Right renal cortex interstitium (tissue), 3 donors: Measurements from ENCODE around the gene ZNF587B. TPM values are rescaled to one million over a fixed set of nuclear protein-coding genes. Genes with fewer than 3 reads are reported as not detected.
"Not testable (repeated sequence)": the region's sequence is repeated elsewhere in the genome, so short reads cannot be mapped to it uniquely, and the experiment has no call there.

Experiments used
- DNase-seq, 3 donors: peaks; one replicate each; pipeline ENCODE4 v3.0.0-alpha.2; 2013; ENCODE audit warnings: low read depth in 3 of 3, low spot score in 2 of 3
- polyA plus RNA-seq, 3 donors: library from polyadenylated mRNA; unstranded; fragments of 120-200 nt; gene quantifications; one replicate each; pipeline ENCODE4 v1.2.1, GENCODE V29; 2013; ENCODE audit not compliant: insufficient read length in 3 of 3

Gene ZNF587B
- polyA plus RNA-seq, 3 donors: 14.0 to 15.1 (median 14.0) TPM

DNA sequence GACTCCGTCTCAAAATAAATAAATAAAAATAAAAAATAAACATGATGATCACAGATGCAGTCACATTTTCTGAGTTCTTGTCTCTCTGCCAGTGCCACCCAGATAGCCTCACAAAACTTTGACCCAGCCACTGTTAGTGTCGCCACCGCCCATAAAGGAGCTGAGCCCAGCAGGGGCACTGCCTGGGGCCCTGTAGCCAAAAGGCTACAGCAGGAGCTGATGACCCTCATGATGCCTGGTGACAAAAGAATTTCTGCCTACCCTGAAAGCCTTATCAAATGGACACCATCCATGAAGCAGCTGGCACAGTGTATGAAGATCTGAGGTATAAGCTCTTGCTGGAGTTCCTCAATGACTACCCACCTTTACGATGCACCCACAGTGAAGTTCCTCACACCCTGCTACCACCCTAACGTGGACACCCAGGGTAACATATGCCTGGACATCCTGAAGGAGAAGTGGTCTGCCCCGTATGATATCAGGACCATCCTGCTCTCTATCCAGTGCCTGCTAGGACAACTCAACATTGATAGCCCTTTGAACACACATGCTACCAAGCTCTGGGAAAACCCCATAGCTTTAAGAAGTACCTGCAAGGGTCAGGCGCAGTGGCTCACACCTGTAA lies 37.9 kb downstream of the ZNF587B start:
- DNase-seq: no peak

GRCh38 chr19:57869655-57870054 lies 39.6 kb downstream of the ZNF587B start:
- not testable (repeated sequence) for DNase-seq

GRCh38 chr19:57870225-57870624 lies 40.1 kb downstream of the ZNF587B start:
- DNase-seq: no peak

DNA sequence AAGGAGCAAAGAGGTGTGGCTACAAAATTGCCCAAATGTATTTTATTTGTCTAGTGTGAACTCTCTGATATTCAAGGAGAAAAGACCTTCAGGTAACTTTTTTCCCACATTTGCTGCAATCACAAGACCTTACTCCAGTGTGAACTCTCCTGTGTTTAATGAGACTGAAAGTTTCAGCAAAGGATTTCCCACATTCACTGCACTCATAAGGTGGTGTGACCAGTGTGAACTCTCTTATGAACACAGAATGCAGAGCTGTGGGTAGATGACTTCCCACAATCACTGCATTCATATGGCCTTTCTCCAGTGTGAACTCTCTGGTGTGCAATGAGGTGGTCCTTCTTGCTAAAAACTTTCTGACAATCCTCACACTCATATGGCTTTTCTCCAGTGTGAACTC lies 42.4 kb downstream of the ZNF587B start:
- no peak for DNase-seq

DNA sequence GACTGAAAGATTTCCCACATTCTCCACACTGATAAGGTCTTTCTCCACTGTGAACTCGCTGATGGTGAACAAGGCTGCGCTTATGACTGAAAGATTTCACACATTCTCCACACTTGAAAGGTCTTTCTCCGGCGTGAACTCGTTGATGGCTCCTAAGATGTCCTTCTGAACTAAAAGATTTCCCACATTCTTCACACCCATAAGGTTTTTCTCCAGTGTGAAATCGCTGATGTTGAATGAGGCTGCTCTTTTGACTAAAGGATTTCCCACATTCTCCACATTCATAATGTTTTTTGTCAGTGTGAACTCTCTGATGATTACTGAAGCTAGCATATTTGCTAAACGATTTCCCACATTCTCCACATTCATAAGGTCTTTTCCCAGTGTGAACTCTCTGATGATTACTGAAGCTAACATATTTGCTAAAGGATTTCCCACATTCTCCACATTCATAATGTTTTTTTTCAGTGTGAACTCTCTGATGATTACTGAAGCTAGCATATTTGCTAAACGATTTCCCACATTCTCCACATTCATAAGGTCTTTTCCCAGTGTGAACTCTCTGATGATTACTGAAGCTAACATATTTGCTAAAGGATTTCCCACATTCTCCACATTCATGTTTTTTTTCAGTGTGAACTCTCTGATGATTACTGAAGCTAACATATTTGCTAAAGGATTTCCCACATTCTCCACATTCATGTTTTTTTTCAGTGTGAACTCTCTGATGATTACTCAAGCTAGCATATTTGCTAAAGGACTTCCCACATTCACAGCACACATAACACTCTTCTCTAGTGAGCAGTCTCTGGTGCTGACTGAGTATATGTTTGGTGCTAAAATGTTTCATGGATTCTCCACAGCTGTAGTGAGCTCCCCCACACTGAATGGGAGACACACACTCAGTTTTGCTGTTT lies 44.0 kb downstream of the ZNF587B start:
- not testable (repeated sequence) for DNase-seq

GRCh38 chr19:57886046-57886445 lies 55.9 kb downstream of the ZNF587B start:
- DNase-seq: no peak

DNA sequence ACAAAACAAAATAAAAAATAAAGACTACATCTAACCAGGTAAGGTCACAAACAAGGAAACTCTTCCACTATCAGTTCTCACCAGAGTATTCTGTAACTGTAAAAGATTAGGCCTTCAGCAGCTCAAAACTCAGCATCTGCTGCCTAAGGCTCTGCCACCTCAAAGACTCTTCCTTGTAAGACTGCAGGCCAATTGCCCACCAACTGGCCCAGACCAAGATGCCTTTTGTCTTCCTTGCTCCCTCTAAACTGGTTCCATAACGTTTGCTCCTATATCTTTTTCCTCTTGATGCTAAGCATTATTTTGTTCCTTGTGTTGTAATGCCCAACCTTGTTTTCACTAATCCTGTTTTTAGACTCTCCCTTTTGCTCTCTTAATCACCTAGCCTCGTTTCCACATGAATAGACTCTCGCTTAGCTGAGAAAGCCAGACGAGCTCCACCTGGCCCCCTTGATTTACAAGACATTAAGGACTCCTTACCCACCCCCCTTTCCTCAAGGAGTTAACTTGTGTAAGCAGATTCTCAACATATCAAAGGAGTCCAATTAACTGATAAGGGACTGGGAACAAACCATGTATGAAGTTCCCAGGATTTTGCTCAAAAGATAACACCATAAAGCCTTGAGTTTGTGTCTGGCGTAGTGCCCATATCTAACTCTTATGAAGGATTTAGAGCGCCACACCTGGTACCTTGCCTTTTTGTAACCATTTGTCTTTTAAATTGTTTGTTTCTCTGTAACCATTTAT lies 57.3 kb downstream of the ZNF587B start:
- peak in 2 of 3 donors; percentile 36 to 37 for DNase-seq

GRCh38 chr19:57888107-57888559 lies 58.0 kb downstream of the ZNF587B start:
- no peak for DNase-seq

DNA sequence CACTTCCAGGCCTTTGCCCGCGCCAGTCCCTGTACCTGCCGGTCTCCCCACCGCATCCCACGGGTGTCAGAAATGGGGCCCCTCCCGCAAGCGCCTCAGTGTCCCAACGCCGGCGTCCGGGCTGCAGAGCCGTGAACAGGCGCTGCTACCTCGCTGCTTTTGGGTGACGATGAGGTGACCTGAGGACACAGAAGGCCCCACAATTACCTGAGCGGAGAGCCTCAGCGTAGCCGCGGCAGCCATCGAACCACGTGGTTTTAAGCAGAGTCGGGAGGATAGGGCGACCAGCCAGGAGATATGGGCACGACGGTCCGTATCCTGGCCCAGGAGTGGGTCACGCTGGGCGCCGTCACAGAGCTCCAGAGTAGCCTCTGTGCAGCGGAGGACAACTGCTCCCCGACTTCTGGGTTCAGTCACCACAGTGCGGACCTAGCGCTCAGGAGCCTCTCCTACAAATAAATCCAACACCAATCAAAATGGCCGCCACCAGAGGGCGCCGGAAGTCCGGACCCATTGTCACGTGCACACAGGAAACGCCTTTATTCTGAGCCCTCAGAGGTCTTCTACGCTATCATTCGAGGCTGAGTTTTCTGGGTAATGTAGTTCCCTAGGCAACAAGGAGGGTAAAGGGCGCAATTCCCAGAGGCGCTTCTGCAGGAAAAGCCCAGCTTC lies 58.6 kb downstream of the ZNF587B start, which contains the start of gene ZNF814:
TSS of gene ZNF814 (minus strand) at position 478 of the 672 bp plus-strand sequence. CDS start at position 243, 235 bp downstream.
- peak; percentile 73 to 83 (median 81) for DNase-seq

- DNase-seq: not testable (repeated sequence)
Measured at GRCh38 chr19:57890706-57891105, 60.6 kb downstream of the ZNF587B start.

Other genes with a start within 250 kb of the ZNF587B start
- 10 to 100 TPM; 18.3 to 22.9 (median 21.1) TPM for gene ZIK1, start 246.2 kb upstream of the ZNF587B start, polyA plus RNA-seq
- 1 to 10 TPM; 3.9 to 4.9 (median 4.9) TPM for gene ZNF530, start 230.4 kb upstream of the ZNF587B start, polyA plus RNA-seq
- gene ZNF134, start 216.1 kb upstream of the ZNF587B start, polyA plus RNA-seq: 10 to 100 TPM; 28.2 to 30.0 (median 28.5) TPM
- gene ZNF211, start 197.1 kb upstream of the ZNF587B start, polyA plus RNA-seq: 10 to 100 TPM; 36.7 to 40.3 (median 39.5) TPM
- gene ZSCAN4, start 161.4 kb upstream of the ZNF587B start, polyA plus RNA-seq: under 1 TPM in 1 of 3 donors, not detected in 2; 0.06 TPM
- 10 to 100 TPM; 13.2 to 14.8 (median 13.5) TPM for gene ZNF551, start 148.3 kb upstream of the ZNF587B start, polyA plus RNA-seq
- 10 to 100 TPM; 24.1 to 27.6 (median 27.4) TPM for gene ZNF154, start 121.1 kb upstream of the ZNF587B start, polyA plus RNA-seq
- gene ZNF671, start 102.7 kb upstream of the ZNF587B start, polyA plus RNA-seq: 10 to 100 TPM; 20.7 to 21.4 (median 21.3) TPM
- gene ZNF776, start 83.5 kb upstream of the ZNF587B start, polyA plus RNA-seq: 10 to 100 TPM; 34.8 to 41.1 (median 38.1) TPM
- 10 to 100 TPM; 20.8 to 22.3 (median 20.9) TPM for gene ZNF586, start 60.6 kb upstream of the ZNF587B start, polyA plus RNA-seq
- gene ZNF552, start 15.4 kb upstream of the ZNF587B start, polyA plus RNA-seq: 10 to 100 TPM; 16.1 to 18.2 (median 17.3) TPM
- 10 to 100 TPM; 18.4 to 24.2 (median 22.7) TPM for gene ZNF587, start 19.6 kb downstream of the ZNF587B start, polyA plus RNA-seq
- gene ZNF814, start 58.7 kb downstream of the ZNF587B start, polyA plus RNA-seq: 10 to 100 TPM; 52.9 to 54.8 (median 53.1) TPM
- 10 to 100 TPM; 20.3 to 29.4 (median 23.3) TPM for gene ZNF417, start 86.3 kb downstream of the ZNF587B start, polyA plus RNA-seq
- gene ZNF418, start 105.1 kb downstream of the ZNF587B start, polyA plus RNA-seq: 10 to 100 TPM; 18.7 to 24.2 (median 22.6) TPM
- gene ZNF256, start 117.4 kb downstream of the ZNF587B start, polyA plus RNA-seq: 10 to 100 TPM in 1 of 3 donors, 1 to 10 TPM in 2; 8.7 to 10.8 (median 9.7) TPM
- 1 to 10 TPM; 1.5 to 2.1 (median 1.6) TPM for gene C19orf18, start 144.2 kb downstream of the ZNF587B start, polyA plus RNA-seq
- 10 to 100 TPM; 27.8 to 31.2 (median 30.9) TPM for gene ZNF606, start 172.5 kb downstream of the ZNF587B start, polyA plus RNA-seq
- 1 to 10 TPM; 2.0 to 2.9 (median 2.5) TPM for gene ZSCAN1, start 203.7 kb downstream of the ZNF587B start, polyA plus RNA-seq
- 10 to 100 TPM; 20.0 to 24.0 (median 23.8) TPM for gene ZNF135, start 229.0 kb downstream of the ZNF587B start, polyA plus RNA-seq